Vagina (tissue), 2 donors: ENCODE results near the gene EAF1. TPM values are rescaled to one million over a fixed set of nuclear protein-coding genes. Genes with fewer than 3 reads are reported as not detected.
"Not testable (repeated sequence)": the region's sequence is repeated elsewhere in the genome, so short reads cannot be mapped to it uniquely, and the experiment has no call there.

Experiments used
- DNase-seq, 2 donors: peaks; one replicate each; pipeline ENCODE4 v3.0.0-alpha.2; 2017; ENCODE audit errors: extremely low spot score in 2 of 2
- H3K27ac ChIP-seq: fragments of 200-600 bp; sonication (generic); one replicate; pipeline ENCODE4 v1.5.1; 2019
- H3K27me3 ChIP-seq: fragments of 200-600 bp; sonication (generic); one replicate; pipeline ENCODE4 v1.5.1; 2019
- H3K36me3 ChIP-seq, 2 donors: fragments of 200-600 bp; sonication (generic); one replicate each; pipeline ENCODE4 v1.5.1; 2017 to 2019
- H3K4me1 ChIP-seq: fragments of 200-600 bp; sonication (generic); one replicate; pipeline ENCODE4 v1.5.1; 2019
- H3K4me3 ChIP-seq, 2 donors: fragments of 200-600 bp; sonication (generic); 1 replicate in 1 of 2; 2 replicates in 1 of 2; pipeline ENCODE4 v1.5.1; 2016 to 2019
- H3K9me3 ChIP-seq: fragments of 200-600 bp; sonication (generic); one replicate; pipeline ENCODE4 v1.5.1; 2019
- CTCF ChIP-seq, 3 experiments: fragments of 450-650 bp in 2 of 3; fragments of 200-600 bp in 1 of 3; sonication (generic) in 1 of 3; IDR thresholded peaks; one replicate each; pipeline ENCODE4 v1.5.1; 2017 to 2019; ENCODE audit warnings: antibody characterized with exemption in 3 of 3, mild to moderate bottlenecking in 2 of 3, moderate library complexity in 2 of 3
- POLR2A ChIP-seq, 2 donors: fragments of 450-650 bp; IDR thresholded peaks; one replicate each; pipeline ENCODE4 v1.6.1; 2017; ENCODE audit warnings: antibody characterized with exemption in 2 of 2, mild to moderate bottlenecking in 2 of 2, moderate library complexity in 2 of 2
- POLR2AphosphoS5 ChIP-seq, 2 donors: sonication (generic); formaldehyde crosslinking; IDR thresholded peaks; one replicate each; pipeline ENCODE4 v1.9.0; 2017; ENCODE audit warnings: antibody characterized with exemption in 2 of 2, mild to moderate bottlenecking in 2 of 2, low read depth in 1 of 2; ENCODE audit not compliant: insufficient read depth in 1 of 2
- intact Hi-C: fragments of 100-400 bp; cut with DNase I; formaldehyde crosslinking; loops from one replicate; pipeline ENCODE4 v1.15.1; 2023
- total RNA-seq: library from RNA; depleted of rRNA; stranded (reverse); fragments of >200 nt; gene quantifications from one replicate; pipeline ENCODE4 v1.2.3, GENCODE V29; 2016

The EAF1 gene
- total RNA-seq, 1 donor from 2014 or later, result 15.7 TPM

GRCh38 chr3:15454965-15455364, 27.6 kb downstream of the EAF1 start:
- no peak for DNase-seq
- Histone ChIP-seq H3K27me3 (no peaks in the 10 kb centered on the region), H3K4me3 (no peak overlapping the region), H3K9me3 (no peaks in the 10 kb centered on the region), H3K36me3 (no peaks in the 10 kb centered on the region), H3K27ac (no peak overlapping the region), H3K4me1 (no peaks in the 10 kb centered on the region)
- TF ChIP-seq POLR2A (IDR thresholded peaks at IDR 0.05), result no peak
- TF ChIP-seq CTCF (IDR thresholded peaks at IDR 0.05), result no peak
- TF ChIP-seq POLR2AphosphoS5 (IDR thresholded peaks at IDR 0.05; ENCODE audit: insufficient read depth in 1 of 2, low read depth in 1 of 2), result no peak
- intact Hi-C loops, result loop anchor here (5.0 kb wide), 1 partner anchor 57 kb away; no protein-coding TSS in a partner anchor

GRCh38 chr3:15455756-15456155, 28.4 kb downstream of the EAF1 start:
- intact Hi-C loops, result no loop called here
- no peak for TF ChIP-seq POLR2A (IDR thresholded peaks at IDR 0.05)
- no peak for TF ChIP-seq CTCF (IDR thresholded peaks at IDR 0.05)
- TF ChIP-seq POLR2AphosphoS5 (IDR thresholded peaks at IDR 0.05; ENCODE audit: insufficient read depth in 1 of 2, low read depth in 1 of 2), result no peak
- Histone ChIP-seq H3K9me3 (no peaks in the 10 kb centered on the region), H3K4me1 (no peaks in the 10 kb centered on the region), H3K36me3 (no peaks in the 10 kb centered on the region), H3K27me3 (no peaks in the 10 kb centered on the region), H3K27ac (no peak overlapping the region), H3K4me3 (no peak overlapping the region)
- DNase-seq, result no peak

- DNase-seq, result no peak
- H3K9me3 ChIP-seq, result no peaks in the 10 kb centered on the region
- H3K4me1 ChIP-seq, result no peaks in the 10 kb centered on the region
- no peak overlapping the region for H3K4me3 ChIP-seq
- H3K27ac ChIP-seq, result no peak overlapping the region
- intact Hi-C loops, result no loop called here
- TF ChIP-seq CTCF (IDR thresholded peaks at IDR 0.05) (no peak), POLR2A (IDR thresholded peaks at IDR 0.05) (no peak), POLR2AphosphoS5 (IDR thresholded peaks at IDR 0.05; ENCODE audit: insufficient read depth in 1 of 2, low read depth in 1 of 2) (no peak)
- H3K27me3 ChIP-seq, result no peaks in the 10 kb centered on the region
- no peaks in the 10 kb centered on the region for H3K36me3 ChIP-seq
Measured at GRCh38 chr3:15456321-15456720, 28.9 kb downstream of the EAF1 start.

- H3K27me3 ChIP-seq, intact Hi-C loops, H3K36me3 ChIP-seq, DNase-seq, H3K4me1 ChIP-seq, H3K9me3 ChIP-seq, H3K4me3 ChIP-seq, H3K27ac ChIP-seq: not testable (repeated sequence)
Measured at GRCh38 chr3:15456915-15457314, 29.5 kb downstream of the EAF1 start.

- no peaks in the 10 kb centered on the region for H3K36me3 ChIP-seq
- TF ChIP-seq POLR2A (IDR thresholded peaks at IDR 0.05) (no peak), CTCF (IDR thresholded peaks at IDR 0.05) (no peak), POLR2AphosphoS5 (IDR thresholded peaks at IDR 0.05; ENCODE audit: insufficient read depth in 1 of 2, low read depth in 1 of 2) (no peak)
- no peaks in the 10 kb centered on the region for H3K4me1 ChIP-seq
- no peaks in the 10 kb centered on the region for H3K9me3 ChIP-seq
- intact Hi-C loops, result no loop called here
- no peak overlapping the region for H3K27ac ChIP-seq
- H3K4me3 ChIP-seq, result no peak overlapping the region
- no peak for DNase-seq
- H3K27me3 ChIP-seq, result no peaks in the 10 kb centered on the region
Measured at GRCh38 chr3:15458212-15458780, 30.9 kb downstream of the EAF1 start.
